IPS-15b (cell line): ENCODE measurements around the gene NPFFR1.
"Not testable (repeated sequence)": the region's sequence is repeated elsewhere in the genome, so short reads cannot be mapped to it uniquely, and the experiment has no call there.

ENCODE experiments used
- H3K27me3 ChIP-seq: one replicate; pipeline ENCODE4 v1.6.1; 2013; ENCODE audit warnings: low read length; ENCODE audit not compliant: control insufficient read depth, insufficient read depth
- H3K36me3 ChIP-seq: one replicate; pipeline ENCODE4 v1.6.1; 2013; ENCODE audit warnings: low read length; ENCODE audit not compliant: control insufficient read depth, insufficient read depth
- H3K4me1 ChIP-seq: one replicate; pipeline ENCODE4 v1.6.1; 2013; ENCODE audit warnings: mild to moderate bottlenecking, low read length; ENCODE audit not compliant: control insufficient read depth, insufficient read depth
- H3K4me3 ChIP-seq: one replicate; pipeline ENCODE4 v1.5.1; 2013; ENCODE audit warnings: low read depth, low read length
- H3K9ac ChIP-seq: one replicate; pipeline ENCODE4 v1.6.1; 2013; ENCODE audit warnings: low read depth, mild to moderate bottlenecking, low read length
- H3K9me3 ChIP-seq: one replicate; pipeline ENCODE4 v1.6.1; 2013; ENCODE audit warnings: mild to moderate bottlenecking, low read length; ENCODE audit not compliant: control insufficient read depth, insufficient read depth

Gene NPFFR1

DNA sequence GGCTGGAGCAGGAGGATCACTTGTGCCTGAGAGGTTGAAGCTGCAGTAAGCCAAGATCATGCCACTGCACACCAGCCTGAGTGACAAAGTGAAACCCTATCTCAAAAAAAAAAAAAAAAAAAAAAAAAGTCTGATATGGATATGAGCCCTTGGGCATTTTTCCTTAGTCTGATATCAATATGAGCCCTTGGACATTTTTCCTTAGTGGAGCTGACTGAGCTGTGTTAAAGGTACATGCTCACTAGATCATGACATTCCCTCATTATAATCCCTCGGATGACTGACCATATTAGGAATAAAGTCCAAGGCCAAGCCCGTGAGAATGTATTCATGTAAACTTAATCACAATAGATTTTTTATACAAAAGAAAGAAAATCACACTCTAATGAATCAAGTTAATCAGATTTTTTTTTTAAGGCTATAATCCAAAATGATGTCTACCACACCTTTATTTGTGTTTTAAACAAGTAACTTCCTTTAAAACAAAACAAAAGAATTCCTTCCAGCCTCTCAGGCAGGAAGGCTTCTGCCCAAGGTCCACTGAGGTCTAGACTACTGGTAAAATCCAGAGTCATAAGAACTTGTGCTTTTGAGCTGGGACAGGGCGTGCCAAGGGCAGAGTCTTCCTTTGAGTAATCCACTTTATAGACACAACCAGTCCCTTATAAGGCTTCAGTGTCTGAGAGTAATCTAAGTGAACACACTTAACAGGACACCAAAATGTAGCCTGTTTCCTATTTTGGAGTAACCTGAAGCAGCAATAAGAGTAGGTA, 56.1 kb downstream of the NPFFR1 start:
- Histone ChIP-seq H3K4me1 (no peaks in the 10 kb centered on the region), H3K4me3 (no peak overlapping the region), H3K9ac (no peak overlapping the region), H3K9me3 (no peaks in the 10 kb centered on the region), H3K36me3 (peaks cover 2% of the 10 kb centered on the region), H3K27me3 (no peaks in the 10 kb centered on the region)

DNA sequence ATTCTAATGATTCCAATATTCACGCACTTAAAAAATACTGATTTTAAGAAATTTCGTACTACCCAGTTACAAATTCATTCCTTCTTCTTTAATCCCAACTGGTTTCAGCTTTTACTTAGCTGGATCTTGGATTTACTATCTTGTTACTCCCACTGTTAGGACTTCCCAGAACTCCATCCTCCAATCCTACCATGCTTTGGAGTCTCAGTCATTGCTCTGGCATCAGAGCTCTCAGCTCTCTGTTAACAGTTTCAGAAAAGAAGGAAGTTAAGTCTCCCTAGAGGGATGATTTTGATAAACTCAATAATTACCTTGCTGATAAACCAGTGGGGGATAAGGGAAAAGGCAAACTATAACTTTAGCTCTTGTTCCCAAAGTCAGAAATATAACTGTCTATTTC, 60.1 kb downstream of the NPFFR1 start:
- Histone ChIP-seq H3K4me1 (no peaks in the 10 kb centered on the region), H3K4me3 (no peak overlapping the region), H3K36me3 (peaks cover 2% of the 10 kb centered on the region), H3K9ac (no peak overlapping the region), H3K27me3 (no peaks in the 10 kb centered on the region), H3K9me3 (no peaks in the 10 kb centered on the region)

DNA sequence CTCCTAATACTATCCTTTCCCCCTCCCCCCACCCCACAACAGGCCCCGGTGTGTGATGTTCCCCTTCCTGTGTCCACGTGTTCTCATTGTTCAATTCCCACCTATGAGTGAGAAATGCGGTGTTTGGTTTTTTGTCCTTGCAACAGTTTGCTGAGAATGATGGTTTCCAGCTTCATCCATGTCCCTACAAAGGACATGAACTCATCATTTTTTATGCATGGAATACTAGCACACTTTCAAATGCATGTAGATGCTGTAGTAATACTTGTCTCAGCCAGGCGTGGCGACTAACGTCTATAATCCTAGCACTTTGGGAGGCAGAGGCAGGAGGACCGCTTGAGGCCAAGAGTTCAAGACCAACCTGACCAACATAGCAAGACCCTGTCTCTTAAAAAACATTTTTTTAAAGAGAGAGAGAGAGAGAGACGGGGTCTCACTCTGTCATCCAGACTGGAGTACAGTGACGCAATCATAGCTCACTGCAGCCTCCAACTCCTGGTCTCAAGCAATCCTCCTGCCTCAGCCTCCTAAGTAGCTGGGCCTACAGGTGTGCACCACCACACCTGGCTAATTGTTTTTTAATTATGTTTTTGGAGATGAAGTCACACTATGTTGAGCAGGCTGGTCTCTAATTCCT, 60.9 kb downstream of the NPFFR1 start:
- H3K4me1 ChIP-seq, H3K36me3 ChIP-seq, H3K27me3 ChIP-seq, H3K9ac ChIP-seq, H3K4me3 ChIP-seq, H3K9me3 ChIP-seq: not testable (repeated sequence)

DNA sequence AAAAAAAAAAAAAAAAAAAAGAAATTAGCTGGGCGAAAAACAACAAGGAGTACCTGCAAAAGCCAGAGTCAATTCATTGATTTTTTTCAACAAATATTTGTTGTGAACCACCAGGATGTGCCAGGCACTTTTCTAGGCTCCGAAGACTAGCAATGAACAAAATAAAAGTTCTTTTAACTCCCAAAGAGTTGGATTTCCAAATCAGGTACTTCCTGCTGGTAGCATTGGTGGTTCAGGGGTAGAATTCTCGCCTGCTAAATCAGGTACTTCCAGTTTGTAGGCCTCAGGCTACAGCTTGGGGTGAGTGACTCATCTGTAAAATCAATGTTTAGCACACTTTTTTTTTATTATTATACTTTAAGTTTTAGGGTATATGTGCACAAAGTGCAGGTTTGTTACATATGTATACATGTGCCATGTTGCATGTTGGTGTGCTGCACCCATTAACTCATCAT, 61.4 kb downstream of the NPFFR1 start:
- no peaks in the 10 kb centered on the region for H3K9me3 ChIP-seq
- peaks cover 2% of the 10 kb centered on the region for H3K36me3 ChIP-seq
- H3K9ac ChIP-seq: no peak overlapping the region
- no peak overlapping the region for H3K4me3 ChIP-seq
- H3K27me3 ChIP-seq: no peaks in the 10 kb centered on the region
- H3K4me1 ChIP-seq: no peaks in the 10 kb centered on the region

DNA sequence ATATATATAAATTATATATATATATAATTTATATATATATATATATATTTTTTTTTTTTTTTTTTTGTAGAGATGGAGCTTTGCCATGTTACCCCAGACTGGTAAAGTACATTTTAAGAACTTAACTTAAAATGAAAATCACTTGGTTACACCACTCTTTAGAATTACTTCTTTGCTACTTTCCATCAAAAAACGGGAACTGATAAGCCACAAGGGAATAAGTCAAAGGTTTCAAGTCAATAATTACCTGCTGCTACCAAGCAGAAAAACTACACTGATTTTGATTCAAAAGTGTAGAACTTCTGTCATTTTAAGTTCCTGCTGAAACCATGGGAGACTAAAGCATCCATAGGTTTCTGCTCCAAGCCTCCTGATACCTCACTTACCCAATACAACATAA, 62.8 kb downstream of the NPFFR1 start:
- Histone ChIP-seq H3K4me3 (no peak overlapping the region), H3K4me1 (no peaks in the 10 kb centered on the region), H3K36me3 (peaks cover 2% of the 10 kb centered on the region), H3K27me3 (no peaks in the 10 kb centered on the region), H3K9ac (no peak overlapping the region), H3K9me3 (no peaks in the 10 kb centered on the region)

DNA sequence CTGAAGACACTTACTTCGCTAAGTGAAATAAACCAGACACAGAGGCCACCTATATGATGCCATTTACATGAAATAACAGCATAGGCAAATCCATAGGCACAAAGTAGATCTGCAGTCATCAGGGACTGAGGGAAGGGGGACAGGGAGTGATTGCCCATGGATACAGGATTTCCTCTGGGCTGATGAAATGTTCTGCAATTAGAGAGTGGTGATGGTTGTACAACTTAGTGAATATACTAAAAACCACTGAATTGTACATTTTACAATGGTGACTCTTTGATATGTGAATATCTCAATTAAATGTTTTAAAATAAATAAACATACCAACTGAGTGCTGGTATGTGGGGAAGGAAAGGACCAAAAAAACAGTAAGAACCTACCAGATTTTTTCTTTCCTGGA, 70.9 kb downstream of the NPFFR1 start:
- no peaks in the 10 kb centered on the region for H3K4me1 ChIP-seq
- H3K4me3 ChIP-seq: no peak overlapping the region
- no peak overlapping the region for H3K9ac ChIP-seq
- H3K27me3 ChIP-seq: no peaks in the 10 kb centered on the region
- H3K9me3 ChIP-seq: no peaks in the 10 kb centered on the region
- peaks cover 5% of the 10 kb centered on the region for H3K36me3 ChIP-seq

DNA sequence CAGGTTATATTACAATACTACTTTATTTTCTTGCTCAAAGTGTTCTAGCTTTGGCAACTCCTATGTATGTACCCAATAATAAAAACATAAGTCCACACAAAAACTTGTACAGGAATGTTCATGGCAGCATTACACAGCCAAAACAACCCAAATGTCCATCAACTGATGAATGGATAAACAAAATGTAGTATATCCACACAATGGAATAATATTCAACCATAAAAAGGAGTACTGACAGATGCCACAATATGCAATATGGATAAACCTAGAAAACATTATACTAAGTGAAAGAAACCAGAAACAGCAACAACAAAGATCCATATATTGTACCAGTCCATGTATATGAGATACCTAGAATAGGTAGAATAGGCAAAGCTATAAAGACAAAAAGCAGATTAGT, 71.5 kb downstream of the NPFFR1 start:
- no peak overlapping the region for H3K4me3 ChIP-seq
- peaks cover 9% of the 10 kb centered on the region for H3K36me3 ChIP-seq
- no peaks in the 10 kb centered on the region for H3K9me3 ChIP-seq
- no peaks in the 10 kb centered on the region for H3K27me3 ChIP-seq
- no peak overlapping the region for H3K9ac ChIP-seq
- no peaks in the 10 kb centered on the region for H3K4me1 ChIP-seq

DNA sequence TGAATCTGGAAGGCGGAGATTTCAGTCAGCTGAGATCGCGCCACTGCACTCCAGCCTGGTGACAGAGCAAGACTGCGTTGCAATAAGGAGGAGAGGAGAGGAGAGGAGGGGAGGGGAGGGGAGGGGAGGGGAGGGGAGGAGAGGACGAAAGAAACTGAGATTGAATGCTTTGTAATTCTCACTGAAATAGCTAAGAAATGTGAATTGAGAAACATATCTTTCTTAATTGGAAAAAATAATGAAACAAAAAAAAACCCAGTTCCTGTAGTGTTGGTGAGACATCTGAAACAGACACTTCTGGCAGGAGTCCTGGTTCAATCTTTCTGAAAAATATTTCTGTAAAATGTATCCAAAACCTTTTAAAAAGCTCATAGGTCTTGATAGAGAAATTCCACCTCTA, 77.0 kb downstream of the NPFFR1 start:
- no peaks in the 10 kb centered on the region for H3K9me3 ChIP-seq
- H3K27me3 ChIP-seq: no peaks in the 10 kb centered on the region
- H3K9ac ChIP-seq: no peak overlapping the region
- H3K4me3 ChIP-seq: no peak overlapping the region
- no peaks in the 10 kb centered on the region for H3K4me1 ChIP-seq
- peaks cover 21% of the 10 kb centered on the region for H3K36me3 ChIP-seq

DNA sequence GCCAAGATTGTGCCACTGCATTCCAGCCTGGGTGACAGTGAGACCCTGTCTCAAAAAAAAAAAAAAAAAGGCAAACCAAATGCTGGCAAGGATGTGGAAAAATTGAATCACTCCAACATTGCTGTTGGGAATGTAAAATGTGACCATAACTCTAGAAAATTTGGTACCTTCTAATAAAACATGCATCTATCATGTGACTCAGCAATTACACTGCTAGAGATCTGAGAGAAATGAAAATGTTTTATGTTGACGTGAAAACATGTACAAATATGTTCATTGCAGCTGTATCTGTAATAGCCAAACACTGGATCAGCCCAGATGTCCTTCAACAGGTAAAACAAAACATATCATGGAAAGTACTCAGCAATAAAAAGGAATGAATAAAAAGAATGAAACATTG, 82.7 kb downstream of the NPFFR1 start:
- Histone ChIP-seq H3K4me1 (no peaks in the 10 kb centered on the region), H3K27me3 (no peaks in the 10 kb centered on the region), H3K9me3 (no peaks in the 10 kb centered on the region), H3K36me3 (peaks cover 19% of the 10 kb centered on the region), H3K9ac (no peak overlapping the region), H3K4me3 (no peak overlapping the region)

DNA sequence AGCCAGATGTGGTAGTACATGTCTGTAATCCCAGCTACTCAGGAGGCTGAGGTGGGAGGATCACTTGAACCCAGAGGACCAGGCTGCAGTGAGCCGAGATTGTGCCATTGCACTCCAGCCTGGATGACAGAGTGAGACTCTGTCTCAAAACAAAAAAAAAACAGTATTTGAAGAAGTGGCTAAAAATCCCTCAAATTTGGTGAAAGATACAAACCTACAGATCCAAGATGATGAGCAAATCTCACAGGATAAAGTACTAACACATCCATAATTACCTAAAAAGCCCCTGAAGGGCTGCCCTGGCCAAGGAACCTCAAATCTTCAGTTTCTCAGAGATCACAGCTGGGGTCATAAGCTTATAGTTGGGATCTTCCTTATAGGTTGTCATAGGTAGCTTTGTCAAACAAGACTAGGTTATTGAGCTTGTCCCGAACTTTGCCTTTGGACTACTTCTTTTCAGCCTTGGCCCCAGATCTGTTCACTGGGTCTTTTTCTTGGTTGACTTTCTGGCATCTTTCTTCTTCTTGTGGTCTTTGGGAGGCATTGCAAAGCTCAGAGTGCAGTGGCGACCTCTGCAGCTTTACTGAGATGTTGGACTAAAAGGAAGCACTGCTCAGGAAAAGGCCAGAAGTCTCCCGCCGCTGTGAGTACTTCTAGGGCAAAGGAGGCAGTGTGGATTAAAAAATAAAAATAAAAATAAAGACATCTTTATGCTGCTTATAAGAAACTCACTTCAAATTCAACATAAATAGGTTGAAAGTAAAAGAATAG, 84.9 kb downstream of the NPFFR1 start:
- no peak overlapping the region for H3K9ac ChIP-seq
- no peaks in the 10 kb centered on the region for H3K27me3 ChIP-seq
- H3K4me3 ChIP-seq: no peak overlapping the region
- no peaks in the 10 kb centered on the region for H3K4me1 ChIP-seq
- peaks cover 10% of the 10 kb centered on the region for H3K36me3 ChIP-seq
- no peaks in the 10 kb centered on the region for H3K9me3 ChIP-seq
